ENCODE data around the gene SERGEF.

DNA sequence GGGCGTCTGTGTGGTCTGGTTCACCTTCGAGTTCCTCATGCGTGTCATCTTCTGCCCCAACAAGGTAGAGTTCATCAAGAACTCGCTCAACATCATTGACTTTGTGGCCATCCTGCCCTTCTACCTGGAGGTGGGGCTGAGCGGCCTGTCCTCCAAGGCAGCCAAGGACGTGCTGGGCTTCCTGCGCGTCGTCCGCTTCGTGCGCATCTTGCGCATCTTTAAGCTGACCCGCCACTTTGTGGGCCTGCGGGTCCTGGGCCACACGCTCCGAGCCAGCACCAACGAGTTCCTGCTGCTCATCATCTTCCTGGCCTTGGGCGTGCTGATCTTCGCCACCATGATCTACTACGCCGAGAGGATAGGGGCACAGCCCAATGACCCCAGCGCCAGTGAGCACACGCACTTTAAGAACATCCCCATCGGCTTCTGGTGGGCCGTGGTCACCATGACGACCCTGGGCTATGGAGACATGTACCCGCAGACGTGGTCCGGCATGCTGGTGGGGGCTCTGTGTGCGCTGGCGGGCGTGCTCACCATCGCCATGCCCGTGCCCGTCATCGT is 240.9 kb downstream of the SERGEF start:
- TF ChIP-seq POLR2A (IDR thresholded peaks at IDR 0.05) = no peak
- TF ChIP-seq, protein P1, sequence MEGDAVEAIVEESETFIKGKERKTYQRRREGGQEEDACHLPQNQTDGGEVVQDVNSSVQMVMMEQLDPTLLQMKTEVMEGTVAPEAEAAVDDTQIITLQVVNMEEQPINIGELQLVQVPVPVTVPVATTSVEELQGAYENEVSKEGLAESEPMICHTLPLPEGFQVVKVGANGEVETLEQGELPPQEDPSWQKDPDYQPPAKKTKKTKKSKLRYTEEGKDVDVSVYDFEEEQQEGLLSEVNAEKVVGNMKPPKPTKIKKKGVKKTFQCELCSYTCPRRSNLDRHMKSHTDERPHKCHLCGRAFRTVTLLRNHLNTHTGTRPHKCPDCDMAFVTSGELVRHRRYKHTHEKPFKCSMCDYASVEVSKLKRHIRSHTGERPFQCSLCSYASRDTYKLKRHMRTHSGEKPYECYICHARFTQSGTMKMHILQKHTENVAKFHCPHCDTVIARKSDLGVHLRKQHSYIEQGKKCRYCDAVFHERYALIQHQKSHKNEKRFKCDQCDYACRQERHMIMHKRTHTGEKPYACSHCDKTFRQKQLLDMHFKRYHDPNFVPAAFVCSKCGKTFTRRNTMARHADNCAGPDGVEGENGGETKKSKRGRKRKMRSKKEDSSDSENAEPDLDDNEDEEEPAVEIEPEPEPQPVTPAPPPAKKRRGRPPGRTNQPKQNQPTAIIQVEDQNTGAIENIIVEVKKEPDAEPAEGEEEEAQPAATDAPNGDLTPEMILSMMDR (IDR thresholded peaks at IDR 0.05) = no peak

Data from heart left ventricle (tissue), 13 donors.